Smooth muscle cell (in vitro differentiated cells): ENCODE results near the gene FBL. TPM values are rescaled to one million over a fixed set of nuclear protein-coding genes. Genes with fewer than 3 reads are reported as not detected.
"Not testable (repeated sequence)": the region's sequence is repeated elsewhere in the genome, so short reads cannot be mapped to it uniquely, and the experiment has no call there.

Source experiments
- DNase-seq: peaks from one replicate; lab custom pipeline; 2025; ENCODE audit not compliant: unreplicated experiment; lab: John Stamatoyannopoulos, UW
- H2AFZ ChIP-seq: fragments of 200-600 bp; sonication (generic); 2 replicates; pipeline ENCODE4 v1.6.0; 2016; ENCODE audit warnings: antibody characterized with exemption, low read depth, mild to moderate bottlenecking
- H3F3A ChIP-seq: fragments of 200-600 bp; sonication (generic); 2 replicates; pipeline ENCODE4 v1.6.0; 2017; ENCODE audit warnings: antibody characterized with exemption, low read depth
- H3K27ac ChIP-seq: fragments of 200-600 bp; sonication (generic); 2 replicates; pipeline ENCODE4 v1.5.1; 2016; ENCODE audit warnings: low read depth, mild to moderate bottlenecking
- H3K27me3 ChIP-seq: fragments of 200-600 bp; sonication (generic); 2 replicates; pipeline ENCODE4 v1.6.1; 2016; ENCODE audit warnings: low read depth, mild to moderate bottlenecking
- H3K36me3 ChIP-seq: fragments of 200-600 bp; sonication (generic); 2 replicates; pipeline ENCODE4 v1.5.1; 2016; ENCODE audit warnings: low read depth
- H3K4me1 ChIP-seq: fragments of 200-600 bp; sonication (generic); 2 replicates; pipeline ENCODE4 v1.5.1; 2016; ENCODE audit warnings: low read depth
- H3K4me2 ChIP-seq: fragments of 200-600 bp; sonication (generic); 2 replicates; pipeline ENCODE4 v1.6.0; 2016; ENCODE audit warnings: mild to moderate bottlenecking
- H3K4me3 ChIP-seq: fragments of 200-600 bp; sonication (generic); 2 replicates; pipeline ENCODE4 v1.5.1; 2016; ENCODE audit warnings: mild to moderate bottlenecking
- H3K79me2 ChIP-seq: fragments of 200-600 bp; sonication (generic); 2 replicates; pipeline ENCODE4 v1.6.0; 2016; ENCODE audit warnings: low read depth, mild to moderate bottlenecking
- H3K9ac ChIP-seq: fragments of 200-600 bp; sonication (generic); 2 replicates; pipeline ENCODE4 v1.6.0; 2016; ENCODE audit warnings: low read depth
- H3K9me3 ChIP-seq: fragments of 200-600 bp; sonication (generic); replicated peaks from 2 replicates; pipeline ENCODE4 v1.5.1; 2016; ENCODE audit warnings: low read depth
- H4K20me1 ChIP-seq: fragments of 200-600 bp; sonication (generic); 2 replicates; pipeline ENCODE4 v1.6.0; 2016; ENCODE audit warnings: low read depth
- WGBS: methylation state at CpG from one replicate; pipeline ENCODE4 v1.1.7; 2016; ENCODE audit warnings: low lambda C conversion rate; 5-methylcytosine and 5-hydroxymethylcytosine counted together
- polyA plus RNA-seq: library from polyadenylated mRNA; unstranded; fragments of >200 nt; fragmentation: Nextera tagmentation; extraction: Ambion mirVana; gene quantifications from 2 replicates; pipeline ENCODE4 v1.2.1, GENCODE V29; 2016
- total RNA-seq: library from RNA; depleted of rRNA; stranded (reverse); fragments of >200 nt; gene quantifications from 2 replicates; pipeline ENCODE4 v1.2.3, GENCODE V29; 2014
- TF ChIP-seq, protein P1 (sequence below): fragments of 200-600 bp; sonication (generic); IDR thresholded peaks from 2 replicates; pipeline ENCODE4 v1.5.1; 2017; ENCODE audit warnings: borderline replicate concordance, mild to moderate bottlenecking, antibody characterized with exemption; ENCODE audit not compliant: insufficient read depth, poor library complexity, severe bottlenecking

Gene FBL
- total and polyA plus RNA-seq, 2 experiments from 2014 or later: 116 to 124 TPM

GRCh38 chr19:39817888-39818561 is 28.2 kb downstream of the FBL start:
- H3K27ac ChIP-seq: no peak overlapping the region
- no peaks in the 10 kb centered on the region for H3K4me1 ChIP-seq
- WGBS: 96% methylated on average over 12 of the region's 12 CpGs
- H3K4me2 ChIP-seq: no peak overlapping the region
- H2AFZ ChIP-seq: no peak overlapping the region
- no peaks in the 10 kb centered on the region for H3K36me3 ChIP-seq
- H3K9ac ChIP-seq: no peak overlapping the region
- H3K79me2 ChIP-seq: no peaks in the 10 kb centered on the region
- no peaks in the 10 kb centered on the region for H3K27me3 ChIP-seq
- no peak for DNase-seq
- H3K9me3 ChIP-seq: no peaks in the 10 kb centered on the region
- no peaks in the 10 kb centered on the region for H3F3A ChIP-seq
- TF ChIP-seq, protein P1, sequence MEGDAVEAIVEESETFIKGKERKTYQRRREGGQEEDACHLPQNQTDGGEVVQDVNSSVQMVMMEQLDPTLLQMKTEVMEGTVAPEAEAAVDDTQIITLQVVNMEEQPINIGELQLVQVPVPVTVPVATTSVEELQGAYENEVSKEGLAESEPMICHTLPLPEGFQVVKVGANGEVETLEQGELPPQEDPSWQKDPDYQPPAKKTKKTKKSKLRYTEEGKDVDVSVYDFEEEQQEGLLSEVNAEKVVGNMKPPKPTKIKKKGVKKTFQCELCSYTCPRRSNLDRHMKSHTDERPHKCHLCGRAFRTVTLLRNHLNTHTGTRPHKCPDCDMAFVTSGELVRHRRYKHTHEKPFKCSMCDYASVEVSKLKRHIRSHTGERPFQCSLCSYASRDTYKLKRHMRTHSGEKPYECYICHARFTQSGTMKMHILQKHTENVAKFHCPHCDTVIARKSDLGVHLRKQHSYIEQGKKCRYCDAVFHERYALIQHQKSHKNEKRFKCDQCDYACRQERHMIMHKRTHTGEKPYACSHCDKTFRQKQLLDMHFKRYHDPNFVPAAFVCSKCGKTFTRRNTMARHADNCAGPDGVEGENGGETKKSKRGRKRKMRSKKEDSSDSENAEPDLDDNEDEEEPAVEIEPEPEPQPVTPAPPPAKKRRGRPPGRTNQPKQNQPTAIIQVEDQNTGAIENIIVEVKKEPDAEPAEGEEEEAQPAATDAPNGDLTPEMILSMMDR: no peak
- H3K4me3 ChIP-seq: no peak overlapping the region
- H4K20me1 ChIP-seq: no peaks in the 10 kb centered on the region

DNA sequence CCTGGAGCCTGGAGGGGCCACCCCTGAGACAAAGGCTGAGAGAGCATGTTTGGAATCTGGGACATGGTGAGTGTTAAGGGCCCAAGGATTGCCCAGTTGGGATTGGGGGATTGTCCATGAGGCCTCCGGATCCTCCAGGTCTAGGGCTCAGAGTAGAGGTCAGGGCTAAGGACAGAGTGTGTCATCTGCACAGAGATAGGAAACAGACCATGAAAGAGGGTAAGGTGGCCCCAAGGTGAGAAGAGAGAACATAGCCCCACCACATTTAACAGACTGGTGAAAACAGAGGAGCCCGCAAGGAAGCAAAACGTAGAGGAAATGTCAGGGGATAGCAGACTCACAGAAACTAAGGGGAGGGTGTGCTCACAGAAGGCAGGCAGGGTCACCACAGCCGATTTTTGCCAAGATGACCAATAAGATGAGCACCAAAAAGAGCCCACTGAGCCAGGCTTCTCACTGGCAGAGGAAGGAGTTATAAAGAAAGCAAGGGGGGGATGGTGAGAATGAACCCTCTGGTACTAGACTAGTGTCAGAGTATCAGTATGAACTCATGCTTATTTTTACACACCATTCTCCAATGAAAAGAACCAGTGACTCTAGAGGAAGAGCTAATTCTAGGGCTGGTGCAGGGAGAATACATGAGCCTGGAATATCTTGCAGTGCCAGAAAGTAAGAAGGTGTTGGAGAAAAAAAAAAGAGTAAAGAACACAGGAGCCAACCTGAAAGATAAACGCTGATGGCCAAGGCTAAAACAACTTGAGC is 29.7 kb downstream of the FBL start:
- Histone ChIP-seq H3K36me3 (no peaks in the 10 kb centered on the region), H3K27ac (no peak overlapping the region), H3K79me2 (no peaks in the 10 kb centered on the region), H3K9ac (no peak overlapping the region), H3F3A (no peaks in the 10 kb centered on the region), H4K20me1 (no peaks in the 10 kb centered on the region), H3K4me3 (no peak overlapping the region), H2AFZ (no peak overlapping the region), H3K27me3 (no peaks in the 10 kb centered on the region), H3K4me2 (no peak overlapping the region), H3K4me1 (no peaks in the 10 kb centered on the region), H3K9me3 (no peaks in the 10 kb centered on the region)
- TF ChIP-seq, protein P1: no peak
- 97% methylated on average over 5 of the region's 5 CpGs for WGBS
- DNase-seq: no peak

- no peak for DNase-seq
- Histone ChIP-seq H3K4me3 (no peak overlapping the region), H3F3A (no peaks in the 10 kb centered on the region), H3K9me3 (no peaks in the 10 kb centered on the region), H4K20me1 (no peaks in the 10 kb centered on the region), H3K27me3 (no peaks in the 10 kb centered on the region), H3K4me2 (no peak overlapping the region), H2AFZ (no peak overlapping the region), H3K9ac (no peak overlapping the region), H3K36me3 (no peaks in the 10 kb centered on the region), H3K27ac (no peak overlapping the region), H3K79me2 (no peaks in the 10 kb centered on the region), H3K4me1 (no peaks in the 10 kb centered on the region)
- 88% methylated on average over 3 of the region's 3 CpGs for WGBS
- TF ChIP-seq, protein P1: no peak
These were observed 31.6 kb downstream of the FBL start for GRCh38 chr19:39814595-39814994.

DNA sequence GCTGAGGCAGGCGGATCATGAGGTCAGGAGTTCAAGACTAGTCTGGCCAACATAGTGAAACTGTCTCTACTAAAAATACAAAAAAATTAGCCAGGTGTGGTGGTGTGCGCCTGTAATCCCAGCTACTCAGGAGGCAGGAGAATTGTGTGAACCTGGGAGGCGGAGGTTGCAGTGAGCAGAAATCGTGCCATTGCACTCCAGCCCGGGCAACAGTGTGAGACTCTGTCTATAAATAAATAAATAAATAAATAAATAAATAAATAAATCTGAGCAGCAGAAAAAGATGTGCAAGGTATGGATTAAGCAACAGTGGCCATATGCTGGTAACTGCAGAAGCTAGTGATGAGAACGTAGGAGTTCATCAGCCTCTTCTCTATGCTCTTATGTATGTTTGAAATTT is 32.1 kb downstream of the FBL start:
- not testable (repeated sequence) for H3K9me3 ChIP-seq, H3K4me3 ChIP-seq, H3K79me2 ChIP-seq, H3K4me2 ChIP-seq, DNase-seq, H3K36me3 ChIP-seq, H3F3A ChIP-seq, H4K20me1 ChIP-seq, H3K27ac ChIP-seq, H3K9ac ChIP-seq, H3K27me3 ChIP-seq, H3K4me1 ChIP-seq, H2AFZ ChIP-seq
- WGBS: 97% methylated on average over 6 of the region's 6 CpGs
